ENCODE results near the gene ELF2. TPM values are rescaled to one million over a fixed set of nuclear protein-coding genes. Genes with fewer than 3 reads are reported as not detected.
A peak's percentile ranks its signal among the peaks of the same experiment; 100 is the strongest.

The ELF2 gene
- total RNA-seq, 1 experiment from 2014 or later = 21.9 TPM

DNA sequence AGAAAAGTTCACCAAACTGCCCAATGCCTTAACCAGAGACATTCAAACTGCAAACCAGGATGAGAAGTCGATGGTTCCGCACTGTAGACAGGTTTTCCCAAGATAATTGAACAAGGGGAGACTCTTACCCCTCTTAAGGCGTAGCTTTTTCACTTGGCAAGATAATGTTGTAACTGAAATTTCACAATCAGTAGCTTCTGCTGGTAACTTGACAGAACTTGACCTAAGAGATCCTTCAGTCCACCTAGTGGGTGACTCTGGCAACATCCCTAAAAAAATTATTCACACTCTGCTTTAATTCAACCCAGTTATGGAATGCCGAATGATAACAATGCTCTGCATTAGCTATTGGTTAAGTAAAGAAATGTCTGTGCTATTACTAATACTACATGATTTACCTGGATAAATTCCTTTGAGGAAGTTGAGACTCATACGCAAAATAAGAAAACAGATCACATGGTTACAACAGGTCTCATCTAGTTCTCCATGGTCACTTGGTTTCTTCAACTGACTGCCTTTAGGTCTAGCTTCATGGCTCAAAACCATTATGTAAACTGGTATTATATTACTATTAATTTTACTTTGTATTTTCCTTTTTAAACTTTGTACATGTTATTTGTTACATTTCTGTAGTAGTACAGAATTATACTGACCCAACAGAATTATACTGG lies 9.1 kb downstream of the ELF2 start:
- no TSS peak for BruUV-seq (replicated peaks)
- TF ChIP-seq, protein P1, sequence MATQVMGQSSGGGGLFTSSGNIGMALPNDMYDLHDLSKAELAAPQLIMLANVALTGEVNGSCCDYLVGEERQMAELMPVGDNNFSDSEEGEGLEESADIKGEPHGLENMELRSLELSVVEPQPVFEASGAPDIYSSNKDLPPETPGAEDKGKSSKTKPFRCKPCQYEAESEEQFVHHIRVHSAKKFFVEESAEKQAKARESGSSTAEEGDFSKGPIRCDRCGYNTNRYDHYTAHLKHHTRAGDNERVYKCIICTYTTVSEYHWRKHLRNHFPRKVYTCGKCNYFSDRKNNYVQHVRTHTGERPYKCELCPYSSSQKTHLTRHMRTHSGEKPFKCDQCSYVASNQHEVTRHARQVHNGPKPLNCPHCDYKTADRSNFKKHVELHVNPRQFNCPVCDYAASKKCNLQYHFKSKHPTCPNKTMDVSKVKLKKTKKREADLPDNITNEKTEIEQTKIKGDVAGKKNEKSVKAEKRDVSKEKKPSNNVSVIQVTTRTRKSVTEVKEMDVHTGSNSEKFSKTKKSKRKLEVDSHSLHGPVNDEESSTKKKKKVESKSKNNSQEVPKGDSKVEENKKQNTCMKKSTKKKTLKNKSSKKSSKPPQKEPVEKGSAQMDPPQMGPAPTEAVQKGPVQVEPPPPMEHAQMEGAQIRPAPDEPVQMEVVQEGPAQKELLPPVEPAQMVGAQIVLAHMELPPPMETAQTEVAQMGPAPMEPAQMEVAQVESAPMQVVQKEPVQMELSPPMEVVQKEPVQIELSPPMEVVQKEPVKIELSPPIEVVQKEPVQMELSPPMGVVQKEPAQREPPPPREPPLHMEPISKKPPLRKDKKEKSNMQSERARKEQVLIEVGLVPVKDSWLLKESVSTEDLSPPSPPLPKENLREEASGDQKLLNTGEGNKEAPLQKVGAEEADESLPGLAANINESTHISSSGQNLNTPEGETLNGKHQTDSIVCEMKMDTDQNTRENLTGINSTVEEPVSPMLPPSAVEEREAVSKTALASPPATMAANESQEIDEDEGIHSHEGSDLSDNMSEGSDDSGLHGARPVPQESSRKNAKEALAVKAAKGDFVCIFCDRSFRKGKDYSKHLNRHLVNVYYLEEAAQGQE (IDR thresholded peaks at IDR 0.05; ENCODE audit: insufficient read depth in 1 of 2, low read depth in 2 of 2, low read length in 1 of 2) = no peak
- TF ChIP-seq, protein P2, sequence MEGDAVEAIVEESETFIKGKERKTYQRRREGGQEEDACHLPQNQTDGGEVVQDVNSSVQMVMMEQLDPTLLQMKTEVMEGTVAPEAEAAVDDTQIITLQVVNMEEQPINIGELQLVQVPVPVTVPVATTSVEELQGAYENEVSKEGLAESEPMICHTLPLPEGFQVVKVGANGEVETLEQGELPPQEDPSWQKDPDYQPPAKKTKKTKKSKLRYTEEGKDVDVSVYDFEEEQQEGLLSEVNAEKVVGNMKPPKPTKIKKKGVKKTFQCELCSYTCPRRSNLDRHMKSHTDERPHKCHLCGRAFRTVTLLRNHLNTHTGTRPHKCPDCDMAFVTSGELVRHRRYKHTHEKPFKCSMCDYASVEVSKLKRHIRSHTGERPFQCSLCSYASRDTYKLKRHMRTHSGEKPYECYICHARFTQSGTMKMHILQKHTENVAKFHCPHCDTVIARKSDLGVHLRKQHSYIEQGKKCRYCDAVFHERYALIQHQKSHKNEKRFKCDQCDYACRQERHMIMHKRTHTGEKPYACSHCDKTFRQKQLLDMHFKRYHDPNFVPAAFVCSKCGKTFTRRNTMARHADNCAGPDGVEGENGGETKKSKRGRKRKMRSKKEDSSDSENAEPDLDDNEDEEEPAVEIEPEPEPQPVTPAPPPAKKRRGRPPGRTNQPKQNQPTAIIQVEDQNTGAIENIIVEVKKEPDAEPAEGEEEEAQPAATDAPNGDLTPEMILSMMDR (IDR thresholded peaks at IDR 0.05) = peak; percentile 58; the same call in 1 of the 2 replicates

DNA sequence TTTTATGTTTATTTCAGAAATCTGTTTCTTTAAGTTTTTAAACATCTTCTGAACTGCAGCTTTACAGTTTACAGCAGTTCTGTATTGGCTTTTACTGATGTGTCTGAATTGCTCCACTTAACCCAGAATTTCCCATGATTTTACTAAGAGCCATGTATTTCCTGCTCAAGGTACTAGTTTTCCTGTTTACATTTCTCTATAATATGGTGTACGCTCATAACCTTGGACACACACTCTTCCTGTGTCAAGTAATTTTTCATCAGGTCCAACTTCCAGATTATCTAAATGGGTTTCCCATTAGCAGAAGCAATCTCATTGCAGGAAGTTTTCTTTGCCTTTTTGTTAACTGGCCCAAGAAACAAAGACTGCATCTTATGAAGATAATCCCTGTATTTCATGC lies 12.3 kb downstream of the ELF2 start:
- H3K4me1 ChIP-seq (ENCODE audit: control insufficient read depth, insufficient read depth, low read length) = peaks cover 3% of the 10 kb centered on the region; the same call in 1 of the 2 replicates
- BruUV-seq (replicated peaks) = no TSS peak
- ATAC-seq (no peak), DNase-seq (ENCODE audit: low read depth, low spot score) (no peak)
- no peak overlapping the region for H3K27ac ChIP-seq (ENCODE audit: low read length)
- H3K4me3 ChIP-seq (ENCODE audit: low read depth in 2 of 2, low read length in 2 of 2) = no peak overlapping the region
- H3K27me3 ChIP-seq (ENCODE audit: control insufficient read depth, insufficient read depth, low read length) = no peaks in the 10 kb centered on the region
- intact Hi-C loops (cut with micrococcal nuclease; ENCODE audit: unreplicated experiment) (no loop called here), in situ Hi-C loops (cut with HindIII; ENCODE audit: low pct_unique_long_range_greater_than_20kb, low sequenced_read_pairs) (no loop called here)
- POLR2A ChIA-PET = no interaction called here
- TF ChIP-seq, protein P1 (IDR thresholded peaks at IDR 0.05; ENCODE audit: insufficient read depth in 1 of 2, low read depth in 2 of 2, low read length in 1 of 2) = no peak
- TF ChIP-seq, protein P2 (IDR thresholded peaks at IDR 0.05) = no peak
- no peaks in the 10 kb centered on the region for H3K36me3 ChIP-seq (ENCODE audit: control insufficient read depth, insufficient read depth, low read length)
- CTCF ChIA-PET = no interaction called here
- no peaks in the 10 kb centered on the region for H3K9me3 ChIP-seq (ENCODE audit: control insufficient read depth, insufficient read depth, low read depth, low read length)

More for the DNA sequence above, 9.1 kb downstream of the ELF2 start:
- Histone ChIP-seq H3K9me3 (ENCODE audit: control insufficient read depth, insufficient read depth, low read depth, low read length) (no peaks in the 10 kb centered on the region), H3K27me3 (ENCODE audit: control insufficient read depth, insufficient read depth, low read length) (no peaks in the 10 kb centered on the region), H3K27ac (ENCODE audit: low read length) (no peak overlapping the region), H3K4me3 (ENCODE audit: low read depth in 2 of 2, low read length in 2 of 2) (no peak overlapping the region), H3K36me3 (ENCODE audit: control insufficient read depth, insufficient read depth, low read length) (no peaks in the 10 kb centered on the region), H3K4me1 (ENCODE audit: control insufficient read depth, insufficient read depth, low read length) (peaks cover 11% of the 10 kb centered on the region)
- DNase-seq (ENCODE audit: low read depth, low spot score) (no peak), ATAC-seq (peak; percentile 80)
- ChIA-PET POLR2A (no interaction called here), CTCF (interaction anchor here (0.9 to 1.3 kb wide), 4 partner anchors 43 to 138 kb away, joined by 3 to 4 read pairs (median 3); no protein-coding TSS in a partner anchor)
- in situ Hi-C loops (cut with HindIII; ENCODE audit: low pct_unique_long_range_greater_than_20kb, low sequenced_read_pairs) = no loop called here
- intact Hi-C loops (cut with micrococcal nuclease; ENCODE audit: unreplicated experiment) = loop anchor here (2.0 kb wide), 1 partner anchor 69 kb away; no protein-coding TSS in a partner anchor

All from Panc1 (cell line).